PFSK-1 (cell line): ENCODE results near the gene SND1.

Experiments used
- FOXP2 ChIP-seq: optimal IDR thresholded peaks from 2 replicates; pipeline ENCODE3; 2011; ENCODE audit warnings: borderline replicate concordance, control low read depth, inconsistent platforms; ENCODE audit not compliant: insufficient read depth; ENCODE audit errors: extremely low read length, extremely low read depth
- POLR2AphosphoS5 ChIP-seq: IDR thresholded peaks from 2 replicates; pipeline ENCODE4 v1.6.1; 2012; ENCODE audit warnings: low read depth, mild to moderate bottlenecking, control low read depth, low read length, moderate library complexity
- REST ChIP-seq, 2 experiments: IDR thresholded peaks; 2 replicates each; pipeline versions ENCODE4 v1.6.1 to v1.8.0; 2011 to 2012; ENCODE audit warnings: low read depth in 2 of 2, low read length in 2 of 2, control low read depth in 1 of 2, inconsistent platforms in 1 of 2, mild to moderate bottlenecking in 1 of 2, moderate library complexity in 1 of 2; ENCODE audit not compliant: insufficient read depth in 1 of 2
- SIN3A ChIP-seq: IDR thresholded peaks from 2 replicates; pipeline ENCODE4 v1.6.1; 2012; ENCODE audit warnings: mild to moderate bottlenecking, low read length, moderate library complexity, borderline replicate concordance; ENCODE audit not compliant: insufficient read depth

- TF ChIP-seq REST (IDR thresholded peaks at IDR 0.05; ENCODE audit: insufficient read depth in 1 of 2, low read depth in 2 of 2, low read length in 2 of 2) (no peak), SIN3A (no peak), POLR2AphosphoS5 (no peak), FOXP2 (no peak)
Measured at GRCh38 chr7:127730658-127731276, 78.8 kb downstream of the SND1 start.
